ENCODE measurements around the gene ARHGEF3.

Gene ARHGEF3

DNA sequence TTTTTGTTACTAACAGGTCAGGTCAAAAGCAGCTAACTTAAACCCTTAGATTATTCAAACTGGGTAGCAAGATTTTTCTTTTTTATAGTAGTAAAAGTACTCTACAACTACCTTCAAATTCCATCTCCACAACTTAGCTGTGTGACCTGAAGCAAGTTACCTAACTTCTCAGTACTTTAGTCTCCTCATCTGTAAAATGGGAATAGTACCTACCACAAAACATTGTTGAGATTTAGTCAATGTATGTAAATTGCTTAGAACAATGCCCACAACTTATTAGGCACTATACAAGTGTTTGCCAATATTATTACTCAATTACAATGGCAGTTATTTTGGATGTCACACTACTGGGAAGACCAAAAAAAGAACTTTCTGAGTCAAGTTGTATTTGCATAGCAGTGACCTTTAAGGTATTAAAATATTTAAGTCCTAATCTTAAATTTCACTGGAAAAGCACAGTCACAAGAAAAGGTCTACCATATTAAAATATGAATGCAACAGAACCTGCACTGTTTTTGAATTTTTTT, 121.6 kb downstream of the ARHGEF3 start:
- no peak for DNase-seq (ENCODE audit: low read depth)

Measured in stimulated activated CD8-positive, alpha-beta memory T cell treated with anti-CD3 and anti-CD28 coated beads, Interleukin-15, amount 100 ng/mL, for 24 hours (primary cell).